Smooth muscle cell of the brain vasculature (primary cell): ENCODE measurements around the gene NLRP9.

ENCODE experiments used
- DNase-seq: peaks from one replicate; pipeline ENCODE4 v3.0.0-alpha.2; 2012; ENCODE audit warnings: low read depth, low spot score

NLRP9 gene

GRCh38 chr19:55704494-55705245 lies 33.5 kb downstream of the NLRP9 start:
- no peak for DNase-seq

- DNase-seq, result no peak
These were observed 34.4 kb downstream of the NLRP9 start for GRCh38 chr19:55703790-55704215.

GRCh38 chr19:55702131-55702627 lies 36.0 kb downstream of the NLRP9 start:
- DNase-seq, result no peak

- DNase-seq, result no peak
These were observed 37.4 kb downstream of the NLRP9 start for GRCh38 chr19:55700813-55701212.

- no peak for DNase-seq
These were observed 39.0 kb downstream of the NLRP9 start for GRCh38 chr19:55699221-55699620.

- DNase-seq, result no peak
These were observed 39.9 kb downstream of the NLRP9 start for GRCh38 chr19:55698256-55698655.

- no peak for DNase-seq
These were observed 40.5 kb downstream of the NLRP9 start for GRCh38 chr19:55697698-55698097.

GRCh38 chr19:55697069-55697440 lies 41.1 kb downstream of the NLRP9 start:
- DNase-seq, result no peak

GRCh38 chr19:55696301-55697068 lies 41.7 kb downstream of the NLRP9 start:
- DNase-seq, result no peak

GRCh38 chr19:55695511-55696290 lies 42.5 kb downstream of the NLRP9 start:
- DNase-seq, result no peak

- DNase-seq, result no peak
These were observed 43.3 kb downstream of the NLRP9 start for GRCh38 chr19:55694656-55695491.

- DNase-seq, result no peak
These were observed 44.0 kb downstream of the NLRP9 start for GRCh38 chr19:55694241-55694655.

GRCh38 chr19:55693336-55693974 lies 44.7 kb downstream of the NLRP9 start:
- no peak for DNase-seq

GRCh38 chr19:55692681-55693081 lies 45.5 kb downstream of the NLRP9 start:
- no peak for DNase-seq

GRCh38 chr19:55691561-55692481 lies 46.4 kb downstream of the NLRP9 start:
- DNase-seq, result no peak

- no peak for DNase-seq
These were observed 47.2 kb downstream of the NLRP9 start for GRCh38 chr19:55690769-55691545.

- DNase-seq, result no peak
These were observed 48.0 kb downstream of the NLRP9 start for GRCh38 chr19:55690109-55690768.

- no peak for DNase-seq
These were observed 48.6 kb downstream of the NLRP9 start for GRCh38 chr19:55689411-55690108.
